Loucy (cell line): ENCODE data around the gene ARHGEF33.

Experiments used
- EZH2phosphoT487 ChIP-seq: fragments of 200-600 bp; IDR thresholded peaks from 2 replicates; pipeline ENCODE4 v1.6.1; 2018; ENCODE audit warnings: antibody characterized with exemption, mild to moderate bottlenecking, moderate library complexity, borderline replicate concordance
- TF ChIP-seq, protein P1 (sequence below): fragments of 200-600 bp; sonication (generic); conservative IDR thresholded peaks from 2 replicates; pipeline ENCODE4 v1.5.1; 2014; ENCODE audit warnings: mild to moderate bottlenecking, antibody characterized with exemption, low read length

DNA sequence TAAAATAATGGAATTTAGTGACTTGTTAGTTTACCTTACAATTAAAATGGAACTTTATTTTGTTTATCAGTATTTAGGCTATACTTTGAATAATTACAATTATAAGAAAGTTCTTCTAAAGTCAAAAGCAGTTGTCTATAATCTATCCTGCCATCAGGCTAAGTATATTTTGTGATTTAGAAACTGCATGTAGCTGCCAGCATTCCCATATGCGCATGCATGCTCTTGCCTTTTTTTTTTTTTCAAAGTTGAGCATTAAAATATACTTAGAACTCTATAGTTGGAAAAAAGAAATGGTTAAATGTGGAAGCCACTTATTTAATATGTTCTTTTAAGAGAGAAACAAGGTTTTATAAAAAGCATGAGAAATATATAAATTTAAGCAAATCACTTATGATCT lies 99.0 kb downstream of the ARHGEF33 start:
- TF ChIP-seq, protein P1, sequence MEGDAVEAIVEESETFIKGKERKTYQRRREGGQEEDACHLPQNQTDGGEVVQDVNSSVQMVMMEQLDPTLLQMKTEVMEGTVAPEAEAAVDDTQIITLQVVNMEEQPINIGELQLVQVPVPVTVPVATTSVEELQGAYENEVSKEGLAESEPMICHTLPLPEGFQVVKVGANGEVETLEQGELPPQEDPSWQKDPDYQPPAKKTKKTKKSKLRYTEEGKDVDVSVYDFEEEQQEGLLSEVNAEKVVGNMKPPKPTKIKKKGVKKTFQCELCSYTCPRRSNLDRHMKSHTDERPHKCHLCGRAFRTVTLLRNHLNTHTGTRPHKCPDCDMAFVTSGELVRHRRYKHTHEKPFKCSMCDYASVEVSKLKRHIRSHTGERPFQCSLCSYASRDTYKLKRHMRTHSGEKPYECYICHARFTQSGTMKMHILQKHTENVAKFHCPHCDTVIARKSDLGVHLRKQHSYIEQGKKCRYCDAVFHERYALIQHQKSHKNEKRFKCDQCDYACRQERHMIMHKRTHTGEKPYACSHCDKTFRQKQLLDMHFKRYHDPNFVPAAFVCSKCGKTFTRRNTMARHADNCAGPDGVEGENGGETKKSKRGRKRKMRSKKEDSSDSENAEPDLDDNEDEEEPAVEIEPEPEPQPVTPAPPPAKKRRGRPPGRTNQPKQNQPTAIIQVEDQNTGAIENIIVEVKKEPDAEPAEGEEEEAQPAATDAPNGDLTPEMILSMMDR: no peak
- TF ChIP-seq EZH2phosphoT487: no peak
